ENCODE data around the gene ADAMTSL3. TPM values are rescaled to one million over a fixed set of nuclear protein-coding genes. Genes with fewer than 3 reads are reported as not detected.
"Not testable (repeated sequence)": the region's sequence is repeated elsewhere in the genome, so short reads cannot be mapped to it uniquely, and the experiment has no call there.

Gene ADAMTSL3
- total RNA-seq, 2 experiments from 2014 or later = not detected

- H3K4me1 Mint-ChIP-seq (ENCODE audit: low read depth); H3K4me3 Mint-ChIP-seq; intact Hi-C loops (cut with micrococcal nuclease); DNase-seq; H3K36me3 Mint-ChIP-seq (ENCODE audit: low read depth); CTCF ChIA-PET; H3K27ac Mint-ChIP-seq; H3K9me3 Mint-ChIP-seq: not testable (repeated sequence)
- H3K27me3 Mint-ChIP-seq (ENCODE audit: low read depth) = peaks cover 70% of the 10 kb centered on the region
Measured at GRCh38 chr15:84078038-84078437, 424.1 kb downstream of the ADAMTSL3 start.

- H3K9me3 Mint-ChIP-seq; H3K27ac Mint-ChIP-seq; CTCF ChIA-PET; DNase-seq; intact Hi-C loops (cut with micrococcal nuclease); H3K36me3 Mint-ChIP-seq (ENCODE audit: low read depth); H3K4me1 Mint-ChIP-seq (ENCODE audit: low read depth): not testable (repeated sequence)
- peaks cover 58% of the 10 kb centered on the region for H3K27me3 Mint-ChIP-seq (ENCODE audit: low read depth)
- peak overlapping the region; percentile 77 for H3K4me3 Mint-ChIP-seq
Measured at GRCh38 chr15:84079325-84079884, 425.5 kb downstream of the ADAMTSL3 start.

GRCh38 chr15:84079885-84080777 is 426.2 kb downstream of the ADAMTSL3 start:
- peaks cover 2% of the 10 kb centered on the region for H3K36me3 Mint-ChIP-seq (ENCODE audit: low read depth)
- CTCF ChIA-PET = no interaction called here
- intact Hi-C loops (cut with micrococcal nuclease) = no loop called here
- peak overlapping the region; percentile 77 for H3K4me3 Mint-ChIP-seq
- H3K27ac Mint-ChIP-seq = no peak overlapping the region
- H3K27me3 Mint-ChIP-seq (ENCODE audit: low read depth) = peaks cover 52% of the 10 kb centered on the region
- peaks cover 9% of the 10 kb centered on the region for H3K4me1 Mint-ChIP-seq (ENCODE audit: low read depth)
- DNase-seq = peak; percentile 78
- no peaks in the 10 kb centered on the region for H3K9me3 Mint-ChIP-seq

- peak overlapping the region; percentile 77 for H3K4me3 Mint-ChIP-seq
- intact Hi-C loops (cut with micrococcal nuclease); CTCF ChIA-PET; H3K9me3 Mint-ChIP-seq; H3K36me3 Mint-ChIP-seq (ENCODE audit: low read depth); H3K27ac Mint-ChIP-seq; H3K4me1 Mint-ChIP-seq (ENCODE audit: low read depth): not testable (repeated sequence)
- peaks cover 52% of the 10 kb centered on the region for H3K27me3 Mint-ChIP-seq (ENCODE audit: low read depth)
- DNase-seq = peak; percentile 5
Measured at GRCh38 chr15:84080778-84081084, 426.8 kb downstream of the ADAMTSL3 start.

GRCh38 chr15:84081391-84082168 is 427.7 kb downstream of the ADAMTSL3 start:
- intact Hi-C loops (cut with micrococcal nuclease) = no loop called here
- CTCF ChIA-PET = no interaction called here
- Mint-ChIP-seq H3K27me3 (ENCODE audit: low read depth) (peaks cover 48% of the 10 kb centered on the region), H3K4me3 (no peak overlapping the region), H3K27ac (no peak overlapping the region), H3K36me3 (ENCODE audit: low read depth) (peaks cover 1% of the 10 kb centered on the region), H3K4me1 (ENCODE audit: low read depth) (peaks cover 9% of the 10 kb centered on the region), H3K9me3 (no peaks in the 10 kb centered on the region)
- DNase-seq = no peak

- intact Hi-C loops (cut with micrococcal nuclease) = no loop called here
- CTCF ChIA-PET = no interaction called here
- no peak overlapping the region for H3K4me3 Mint-ChIP-seq
- no peaks in the 10 kb centered on the region for H3K9me3 Mint-ChIP-seq
- H3K36me3 Mint-ChIP-seq (ENCODE audit: low read depth) = no peaks in the 10 kb centered on the region
- H3K27ac Mint-ChIP-seq = no peak overlapping the region
- H3K27me3 Mint-ChIP-seq (ENCODE audit: low read depth) = peaks cover 36% of the 10 kb centered on the region
- no peak for DNase-seq
- peaks cover 9% of the 10 kb centered on the region for H3K4me1 Mint-ChIP-seq (ENCODE audit: low read depth)
Measured at GRCh38 chr15:84082739-84083138, 428.8 kb downstream of the ADAMTSL3 start.

GRCh38 chr15:84086071-84086470 is 432.1 kb downstream of the ADAMTSL3 start:
- H3K9me3 Mint-ChIP-seq; intact Hi-C loops (cut with micrococcal nuclease); H3K4me3 Mint-ChIP-seq; H3K27ac Mint-ChIP-seq; H3K36me3 Mint-ChIP-seq (ENCODE audit: low read depth); DNase-seq; H3K4me1 Mint-ChIP-seq (ENCODE audit: low read depth); CTCF ChIA-PET: not testable (repeated sequence)
- peaks cover 14% of the 10 kb centered on the region for H3K27me3 Mint-ChIP-seq (ENCODE audit: low read depth)

Other genes starting within 250 kb of the ADAMTSL3 start
- gene SH3GL3, start 206.8 kb upstream of the ADAMTSL3 start, total RNA-seq = not detected